Panc1 (cell line): ENCODE results near the gene TBCD. TPM values are rescaled to one million over a fixed set of nuclear protein-coding genes. Genes with fewer than 3 reads are reported as not detected.

Experiments used
- ATAC-seq: fragments of 200-7000 bp; cut with Tn5 transposase; 2 replicates; pipeline ENCODE4 v1.9.1; 2020; ENCODE audit warnings: mild to moderate bottlenecking, moderate library complexity
- BruUV-seq: library from RNA; stranded (reverse); fragments of 400-500 nt; replicated peaks from 2 replicates; lab custom pipeline; 2021; lab: Mats Ljungman, UMichigan
- CTCF ChIA-PET: fragments of 300-600 bp; sonication (Branson Sonifier 250); formaldehyde crosslinking; loops from one replicate; lab custom pipeline; 2022; ENCODE audit warnings: antibody characterized with exemption; lab: Charles Lee
- POLR2A ChIA-PET: fragments of 300-600 bp; sonication (Branson Sonifier 250); formaldehyde crosslinking; loops from one replicate; lab custom pipeline; 2022; ENCODE audit warnings: antibody characterized with exemption; lab: Charles Lee
- DNase-seq: peaks from one replicate; pipeline ENCODE4 v3.0.0-alpha.2; 2010; ENCODE audit warnings: low read depth, low spot score
- H3K27ac ChIP-seq: 2 replicates; pipeline ENCODE4 v1.5.1; 2011; ENCODE audit warnings: mild to moderate bottlenecking, low read length, inconsistent platforms
- H3K27me3 ChIP-seq: fragments of 200-500 bp; sonication (Bioruptor generic); 2 replicates; pipeline ENCODE4 v1.6.0; 2014; ENCODE audit warnings: low read length, inconsistent platforms; ENCODE audit not compliant: control insufficient read depth, insufficient read depth
- H3K36me3 ChIP-seq: fragments of 200-500 bp; sonication (Bioruptor generic); 2 replicates; pipeline ENCODE4 v1.5.1; 2014; ENCODE audit warnings: inconsistent platforms, mild to moderate bottlenecking, low read length, moderate library complexity; ENCODE audit not compliant: control insufficient read depth, insufficient read depth
- H3K4me1 ChIP-seq: 2 replicates; pipeline ENCODE4 v1.5.1; 2011; ENCODE audit warnings: inconsistent platforms, mild to moderate bottlenecking, low read length, moderate library complexity; ENCODE audit not compliant: control insufficient read depth, insufficient read depth
- H3K4me3 ChIP-seq, 2 experiments: 2 replicates each; pipeline ENCODE4 v1.5.1; 2011 to 2012; ENCODE audit warnings: low read depth in 2 of 2, low read length in 2 of 2, mild to moderate bottlenecking in 2 of 2, inconsistent platforms in 1 of 2, moderate library complexity in 1 of 2
- H3K9me3 ChIP-seq: fragments of 200-500 bp; sonication (Bioruptor generic); 2 replicates; pipeline ENCODE4 v1.5.1; 2014; ENCODE audit warnings: low read depth, mild to moderate bottlenecking, inconsistent platforms, low read length, moderate library complexity; ENCODE audit not compliant: control insufficient read depth, insufficient read depth
- POLR2AphosphoS5 ChIP-seq: IDR thresholded peaks from 2 replicates; pipeline ENCODE4 v1.6.1; 2012; ENCODE audit warnings: mild to moderate bottlenecking, low read depth, low read length, moderate library complexity
- SIN3A ChIP-seq: IDR thresholded peaks from 2 replicates; pipeline ENCODE4 v1.6.1; 2012; ENCODE audit warnings: low read depth, mild to moderate bottlenecking, low read length, moderate library complexity, borderline replicate concordance; ENCODE audit not compliant: insufficient read depth
- TCF7L2 ChIP-seq: IDR thresholded peaks from 2 replicates; pipeline ENCODE4 v1.6.1; 2011; ENCODE audit warnings: mild to moderate bottlenecking, low read depth, low read length, inconsistent platforms
- in situ Hi-C: cut with HindIII; loops from 2 replicates; pipeline ENCODE4 v1.10.0; 2016; ENCODE audit warnings: low sequenced_read_pairs, low pct_unique_long_range_greater_than_20kb
- intact Hi-C: fragments of 100-400 bp; cut with micrococcal nuclease; formaldehyde crosslinking; loops from one replicate; pipeline ENCODE4 v1.10.0; 2022; ENCODE audit not compliant: unreplicated experiment
- total RNA-seq: library from RNA; stranded (reverse); gene quantifications from one replicate; pipeline ENCODE4 v1.2.1, GENCODE V29; 2021; ENCODE audit not compliant: unreplicated experiment
- TF ChIP-seq, protein P1 (sequence below), 2 experiments: IDR thresholded peaks; 2 replicates each; pipeline ENCODE4 v1.6.1; 2011 to 2012; ENCODE audit warnings: low read depth in 2 of 2, control low read depth in 1 of 2, low read length in 1 of 2, mild to moderate bottlenecking in 1 of 2, moderate library complexity in 1 of 2; ENCODE audit not compliant: insufficient read depth in 1 of 2
- TF ChIP-seq, protein P2 (sequence below): fragments of 450-650 bp; IDR thresholded peaks from 2 replicates; pipeline ENCODE4 v1.5.1; 2017; ENCODE audit warnings: mild to moderate bottlenecking

TBCD gene
- total RNA-seq, 1 experiment from 2014 or later, result 186 TPM

DNA sequence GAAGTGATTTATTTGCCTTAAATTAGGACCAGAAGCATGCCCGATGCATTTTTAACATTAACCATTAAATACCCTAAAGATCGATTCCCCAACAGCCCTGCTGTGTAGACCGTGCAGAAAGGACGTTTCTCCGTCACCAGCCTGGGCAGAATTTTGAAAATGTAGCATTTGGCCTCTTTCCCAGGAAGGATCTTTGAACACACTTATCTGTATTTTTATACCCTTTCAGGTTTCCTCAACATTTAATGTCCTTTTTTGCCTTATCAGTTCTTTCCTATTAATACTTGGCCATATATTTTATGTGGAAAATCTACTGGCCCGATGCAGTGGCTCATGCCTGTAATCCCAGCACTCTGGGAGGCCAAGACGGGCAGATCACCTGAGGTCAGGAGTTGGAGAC, 142.5 kb downstream of the TBCD start:
- CTCF ChIA-PET, result no interaction called here
- intact Hi-C loops, result no loop called here
- DNase-seq, result no peak
- H3K36me3 ChIP-seq, result no peaks in the 10 kb centered on the region
- POLR2A ChIA-PET, result interaction anchor here (0.5 kb wide), 1 partner anchor 468 kb away, joined by 6 read pairs; no protein-coding TSS in a partner anchor
- no peaks in the 10 kb centered on the region for H3K4me1 ChIP-seq
- TF ChIP-seq SIN3A (no peak), POLR2AphosphoS5 (no peak), TCF7L2 (no peak)
- TF ChIP-seq, protein P1, sequence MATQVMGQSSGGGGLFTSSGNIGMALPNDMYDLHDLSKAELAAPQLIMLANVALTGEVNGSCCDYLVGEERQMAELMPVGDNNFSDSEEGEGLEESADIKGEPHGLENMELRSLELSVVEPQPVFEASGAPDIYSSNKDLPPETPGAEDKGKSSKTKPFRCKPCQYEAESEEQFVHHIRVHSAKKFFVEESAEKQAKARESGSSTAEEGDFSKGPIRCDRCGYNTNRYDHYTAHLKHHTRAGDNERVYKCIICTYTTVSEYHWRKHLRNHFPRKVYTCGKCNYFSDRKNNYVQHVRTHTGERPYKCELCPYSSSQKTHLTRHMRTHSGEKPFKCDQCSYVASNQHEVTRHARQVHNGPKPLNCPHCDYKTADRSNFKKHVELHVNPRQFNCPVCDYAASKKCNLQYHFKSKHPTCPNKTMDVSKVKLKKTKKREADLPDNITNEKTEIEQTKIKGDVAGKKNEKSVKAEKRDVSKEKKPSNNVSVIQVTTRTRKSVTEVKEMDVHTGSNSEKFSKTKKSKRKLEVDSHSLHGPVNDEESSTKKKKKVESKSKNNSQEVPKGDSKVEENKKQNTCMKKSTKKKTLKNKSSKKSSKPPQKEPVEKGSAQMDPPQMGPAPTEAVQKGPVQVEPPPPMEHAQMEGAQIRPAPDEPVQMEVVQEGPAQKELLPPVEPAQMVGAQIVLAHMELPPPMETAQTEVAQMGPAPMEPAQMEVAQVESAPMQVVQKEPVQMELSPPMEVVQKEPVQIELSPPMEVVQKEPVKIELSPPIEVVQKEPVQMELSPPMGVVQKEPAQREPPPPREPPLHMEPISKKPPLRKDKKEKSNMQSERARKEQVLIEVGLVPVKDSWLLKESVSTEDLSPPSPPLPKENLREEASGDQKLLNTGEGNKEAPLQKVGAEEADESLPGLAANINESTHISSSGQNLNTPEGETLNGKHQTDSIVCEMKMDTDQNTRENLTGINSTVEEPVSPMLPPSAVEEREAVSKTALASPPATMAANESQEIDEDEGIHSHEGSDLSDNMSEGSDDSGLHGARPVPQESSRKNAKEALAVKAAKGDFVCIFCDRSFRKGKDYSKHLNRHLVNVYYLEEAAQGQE (IDR thresholded peaks at IDR 0.05; ENCODE audit: insufficient read depth in 1 of 2, low read depth in 2 of 2, low read length in 1 of 2), result no peak
- TF ChIP-seq, protein P2, sequence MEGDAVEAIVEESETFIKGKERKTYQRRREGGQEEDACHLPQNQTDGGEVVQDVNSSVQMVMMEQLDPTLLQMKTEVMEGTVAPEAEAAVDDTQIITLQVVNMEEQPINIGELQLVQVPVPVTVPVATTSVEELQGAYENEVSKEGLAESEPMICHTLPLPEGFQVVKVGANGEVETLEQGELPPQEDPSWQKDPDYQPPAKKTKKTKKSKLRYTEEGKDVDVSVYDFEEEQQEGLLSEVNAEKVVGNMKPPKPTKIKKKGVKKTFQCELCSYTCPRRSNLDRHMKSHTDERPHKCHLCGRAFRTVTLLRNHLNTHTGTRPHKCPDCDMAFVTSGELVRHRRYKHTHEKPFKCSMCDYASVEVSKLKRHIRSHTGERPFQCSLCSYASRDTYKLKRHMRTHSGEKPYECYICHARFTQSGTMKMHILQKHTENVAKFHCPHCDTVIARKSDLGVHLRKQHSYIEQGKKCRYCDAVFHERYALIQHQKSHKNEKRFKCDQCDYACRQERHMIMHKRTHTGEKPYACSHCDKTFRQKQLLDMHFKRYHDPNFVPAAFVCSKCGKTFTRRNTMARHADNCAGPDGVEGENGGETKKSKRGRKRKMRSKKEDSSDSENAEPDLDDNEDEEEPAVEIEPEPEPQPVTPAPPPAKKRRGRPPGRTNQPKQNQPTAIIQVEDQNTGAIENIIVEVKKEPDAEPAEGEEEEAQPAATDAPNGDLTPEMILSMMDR, result no peak
- no peaks in the 10 kb centered on the region for H3K9me3 ChIP-seq
- no peak overlapping the region for H3K27ac ChIP-seq
- in situ Hi-C loops, result no loop called here
- no TSS peak for BruUV-seq
- no peak for ATAC-seq
- no peak overlapping the region for H3K4me3 ChIP-seq
- no peaks in the 10 kb centered on the region for H3K27me3 ChIP-seq

DNA sequence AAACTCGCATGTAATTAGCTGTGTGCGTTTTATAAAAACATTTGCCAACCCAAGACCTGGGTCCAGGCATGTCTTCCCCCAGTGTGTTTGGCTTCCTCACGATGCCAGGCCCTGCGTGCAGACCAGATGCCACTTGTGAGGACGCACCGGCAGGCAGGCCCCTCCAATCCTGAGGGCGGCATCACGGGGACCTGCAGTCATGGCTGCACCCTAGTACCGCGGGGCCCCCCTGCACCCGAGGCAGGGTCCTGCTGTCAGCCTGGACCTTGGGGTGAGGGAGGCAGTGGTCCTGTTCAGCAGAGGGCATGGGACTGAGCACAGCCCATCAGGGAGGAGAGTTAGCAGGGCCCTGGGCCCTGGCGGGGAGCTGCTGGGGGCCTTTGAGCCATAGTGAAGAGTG, 143.2 kb downstream of the TBCD start:
- in situ Hi-C loops (no loop called here), intact Hi-C loops (no loop called here)
- ATAC-seq, result no peak
- Histone ChIP-seq H3K36me3 (no peaks in the 10 kb centered on the region), H3K27me3 (no peaks in the 10 kb centered on the region), H3K9me3 (no peaks in the 10 kb centered on the region), H3K27ac (no peak overlapping the region), H3K4me3 (no peak overlapping the region), H3K4me1 (no peaks in the 10 kb centered on the region)
- no peak for DNase-seq
- ChIA-PET POLR2A (interaction anchor here (0.5 kb wide), 1 partner anchor 468 kb away, joined by 6 read pairs; no protein-coding TSS in a partner anchor), CTCF (no interaction called here)
- no TSS peak for BruUV-seq
- TF ChIP-seq TCF7L2, result no peak
- no peak for TF ChIP-seq POLR2AphosphoS5
- TF ChIP-seq SIN3A, result no peak
- TF ChIP-seq, protein P1 (IDR thresholded peaks at IDR 0.05; ENCODE audit: insufficient read depth in 1 of 2, low read depth in 2 of 2, low read length in 1 of 2), result no peak
- TF ChIP-seq, protein P2, result no peak
